GM19452 (cell line): ENCODE measurements around the gene ABHD12.

Source experiments
- ATAC-seq: cut with Tn5 transposase; IDR thresholded peaks from one replicate; pipeline ENCODE4 v1.9.1; 2021; ENCODE audit not compliant: unreplicated experiment

Gene ABHD12

GRCh38 chr20:25291432-25292133, 99.1 kb downstream of the ABHD12 start:
- no peak for ATAC-seq

DNA sequence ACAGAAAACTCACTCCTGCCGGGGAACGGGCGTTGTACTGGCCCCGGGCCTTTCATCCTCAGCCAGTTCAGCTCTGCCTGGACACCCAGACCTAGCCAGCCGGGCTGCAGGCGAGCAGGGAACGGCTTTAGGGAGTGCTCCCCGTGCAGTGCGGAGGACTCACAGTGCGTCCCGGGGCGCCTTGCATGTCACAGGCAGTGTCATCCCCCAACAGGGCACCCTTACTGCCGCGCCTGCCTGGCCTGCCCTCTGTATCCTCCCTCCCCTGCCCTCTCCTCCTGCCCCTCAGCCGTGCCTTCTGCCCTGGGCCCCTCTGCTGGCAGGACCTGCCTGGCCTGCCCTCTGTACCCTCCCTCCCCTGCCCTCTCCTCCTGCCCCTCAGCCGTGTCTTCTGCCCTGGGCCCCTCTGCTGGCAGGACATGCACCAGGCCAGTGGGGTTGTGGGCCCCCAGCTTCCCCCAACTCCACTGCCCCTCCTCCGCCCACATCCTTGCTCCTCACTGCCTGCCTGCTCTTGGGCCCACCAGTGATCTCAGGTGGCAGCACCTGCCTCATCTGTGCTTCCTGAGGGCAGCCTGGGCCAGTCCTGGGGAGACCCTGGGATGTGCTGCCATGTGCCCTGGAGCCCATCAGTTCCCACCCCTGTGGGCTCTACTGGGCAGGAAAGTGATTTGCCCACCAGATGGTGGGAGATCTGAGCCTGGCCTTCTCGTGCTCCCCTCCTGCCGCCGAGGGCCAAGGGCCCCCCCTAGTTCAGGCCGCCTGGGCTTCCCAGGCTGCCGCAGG, 99.8 kb downstream of the ABHD12 start:
- ATAC-seq = no peak

GRCh38 chr20:25289886-25290597, 100.6 kb downstream of the ABHD12 start:
- no peak for ATAC-seq

DNA sequence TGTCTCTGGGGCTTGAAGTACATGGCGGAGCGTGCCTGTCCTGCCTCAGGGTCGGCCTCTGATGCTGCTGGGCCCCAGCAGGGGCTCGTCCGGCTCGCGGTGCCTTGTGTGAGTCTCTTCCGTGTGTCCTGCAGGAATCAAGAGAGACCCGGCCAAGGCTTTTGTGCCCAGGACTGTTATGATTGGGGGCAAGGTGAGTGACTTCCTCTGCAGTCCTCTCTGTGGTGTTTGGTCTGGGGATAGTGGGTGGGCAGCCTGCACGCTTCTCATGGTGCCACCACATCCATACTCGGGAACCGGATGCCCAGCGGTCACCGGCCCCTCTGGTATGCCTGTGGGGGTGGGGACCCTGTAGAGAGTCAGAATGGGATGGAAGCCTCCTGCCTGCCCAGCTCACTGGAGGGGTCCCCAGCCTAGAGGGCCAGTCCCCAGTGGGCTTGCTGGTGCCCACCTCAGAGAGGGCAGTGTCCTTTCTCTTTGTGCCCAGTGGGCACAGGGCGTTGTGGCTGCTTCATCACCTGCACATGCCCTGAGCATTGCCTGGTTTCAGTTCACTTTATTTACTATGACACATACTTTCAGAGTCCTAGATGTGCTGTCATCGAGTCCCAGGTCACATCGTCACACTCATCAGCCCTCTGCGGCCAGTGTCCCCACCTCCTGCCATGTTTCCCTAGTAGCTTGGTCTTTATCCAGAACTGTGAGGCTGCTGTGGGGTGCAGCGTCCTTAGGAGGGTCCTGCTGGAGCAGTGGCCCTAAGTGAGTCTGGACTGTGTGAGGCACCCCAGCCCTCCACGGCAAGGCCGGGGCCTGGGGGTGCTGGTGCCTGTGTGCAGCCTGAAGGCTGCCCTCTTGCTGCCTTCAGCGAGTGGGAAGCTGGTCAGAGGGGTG, 102.1 kb downstream of the ABHD12 start:
- peak; percentile 95 for ATAC-seq

- ATAC-seq = no peak
Observed at GRCh38 chr20:25287631-25288290, 102.9 kb downstream of the ABHD12 start.

DNA sequence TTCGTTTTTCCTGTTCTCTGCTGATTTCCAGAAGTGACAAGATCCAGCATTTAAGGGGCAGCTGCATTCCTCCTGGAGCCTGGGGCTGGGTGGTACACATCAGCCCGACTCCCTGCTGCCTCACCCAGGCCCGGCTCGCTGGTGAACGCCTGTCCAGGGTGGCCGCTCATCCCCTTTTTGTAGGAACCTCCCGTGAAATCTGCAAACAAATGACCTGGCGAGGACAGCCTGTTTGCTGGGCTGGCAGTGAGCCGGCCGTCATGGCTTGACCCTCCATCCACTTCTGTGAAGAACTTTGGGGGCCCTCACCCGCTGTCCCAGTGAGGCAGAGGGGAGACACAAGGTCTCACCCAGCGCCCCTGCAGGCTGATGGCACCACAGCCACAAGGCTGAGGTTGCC, 103.7 kb downstream of the ABHD12 start:
- no peak for ATAC-seq

DNA sequence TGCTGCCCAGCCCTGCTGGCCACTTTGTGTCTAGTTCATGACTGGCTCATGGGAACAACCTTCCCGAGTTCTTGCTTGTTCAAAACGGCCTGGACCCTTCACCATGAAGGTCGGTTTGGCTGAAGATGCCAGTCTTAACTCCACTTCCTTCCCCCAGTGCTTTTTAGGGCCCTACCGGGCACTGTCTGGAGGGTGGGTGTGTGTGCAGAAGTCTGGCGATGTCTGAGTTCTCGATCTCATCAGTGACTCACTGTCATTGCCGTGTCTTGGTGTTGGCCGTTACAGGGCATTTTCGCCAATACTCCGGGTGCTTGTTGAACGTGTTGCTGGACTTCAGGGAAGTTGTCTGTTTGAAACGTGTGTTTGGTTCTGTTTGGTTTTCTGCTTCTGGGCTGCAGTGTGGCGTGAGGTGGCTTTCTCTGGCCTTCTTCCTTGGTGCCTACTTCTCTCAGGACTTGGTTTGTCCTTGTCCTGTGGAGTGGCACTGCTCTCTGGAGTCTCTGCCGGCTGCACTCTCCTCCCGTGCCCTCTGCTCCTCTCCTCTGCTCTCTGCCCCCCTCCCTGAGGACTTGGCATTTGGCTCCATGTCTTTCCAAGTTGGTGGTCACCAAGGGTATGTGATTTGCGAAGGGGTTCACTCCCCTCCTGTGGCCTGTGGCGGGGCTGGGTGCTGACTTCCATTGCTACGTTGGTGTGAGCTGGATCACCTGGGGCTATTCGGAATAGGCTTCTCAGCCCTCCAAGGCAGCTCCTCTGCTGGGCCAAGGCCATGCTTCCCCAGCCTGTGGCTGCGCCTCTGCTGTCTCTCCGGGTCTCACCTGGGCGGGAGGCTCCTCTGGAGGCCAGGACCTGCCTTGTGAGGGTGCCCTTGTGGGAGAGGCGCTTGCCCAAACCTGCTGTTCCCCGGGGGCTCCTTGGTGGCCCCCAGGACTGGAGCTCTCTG, 104.5 kb downstream of the ABHD12 start:
- ATAC-seq = no peak

DNA sequence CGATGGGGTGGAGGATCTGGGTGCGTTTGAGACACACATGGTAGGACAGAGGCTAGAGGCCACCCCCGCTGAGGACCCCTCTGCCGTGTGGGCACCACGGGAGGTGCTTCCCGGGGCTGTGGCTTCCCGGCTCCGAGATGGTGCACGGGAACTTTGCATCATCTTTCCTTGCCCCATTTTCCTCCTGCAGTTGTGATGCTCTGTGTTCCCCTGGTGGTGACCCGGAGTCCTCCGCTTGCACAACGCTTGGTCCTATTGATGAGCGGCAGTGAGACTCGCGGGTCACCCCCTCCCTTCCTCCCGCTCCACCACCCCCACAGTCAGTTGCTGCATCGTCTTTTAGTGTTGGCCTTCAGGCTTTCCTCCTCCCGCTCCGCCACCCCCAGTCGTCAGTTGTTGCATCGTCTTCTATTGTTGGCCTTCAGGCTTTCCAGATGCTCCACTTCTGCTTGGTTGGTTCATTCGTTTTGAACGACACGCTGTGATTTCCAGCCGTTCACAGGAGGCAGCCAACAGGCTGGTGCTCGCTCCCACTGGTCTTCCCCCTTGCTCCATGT, 105.5 kb downstream of the ABHD12 start:
- no peak for ATAC-seq

DNA sequence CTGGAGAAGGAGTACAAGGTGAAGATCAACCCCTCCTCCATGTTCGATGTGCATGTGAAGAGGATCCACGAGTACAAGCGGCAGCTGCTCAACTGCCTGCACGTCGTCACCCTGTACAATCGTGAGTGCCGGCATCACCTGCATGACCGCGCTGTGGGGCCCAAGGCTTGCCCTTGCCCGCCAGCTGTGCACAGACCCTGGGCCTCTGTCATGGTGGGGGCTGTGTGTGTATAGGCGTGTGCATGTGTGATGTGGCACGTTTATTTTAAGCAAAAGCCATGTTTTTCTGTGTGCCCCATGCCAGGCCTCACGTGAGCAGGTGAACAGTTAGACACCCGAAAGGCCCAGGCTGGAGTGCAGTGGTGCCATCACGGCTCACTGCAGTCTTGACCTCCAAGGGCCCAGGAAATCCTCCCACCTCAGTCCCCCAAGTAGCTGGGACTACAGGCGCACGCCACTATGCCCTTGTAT, 106.5 kb downstream of the ABHD12 start:
- no peak for ATAC-seq

DNA sequence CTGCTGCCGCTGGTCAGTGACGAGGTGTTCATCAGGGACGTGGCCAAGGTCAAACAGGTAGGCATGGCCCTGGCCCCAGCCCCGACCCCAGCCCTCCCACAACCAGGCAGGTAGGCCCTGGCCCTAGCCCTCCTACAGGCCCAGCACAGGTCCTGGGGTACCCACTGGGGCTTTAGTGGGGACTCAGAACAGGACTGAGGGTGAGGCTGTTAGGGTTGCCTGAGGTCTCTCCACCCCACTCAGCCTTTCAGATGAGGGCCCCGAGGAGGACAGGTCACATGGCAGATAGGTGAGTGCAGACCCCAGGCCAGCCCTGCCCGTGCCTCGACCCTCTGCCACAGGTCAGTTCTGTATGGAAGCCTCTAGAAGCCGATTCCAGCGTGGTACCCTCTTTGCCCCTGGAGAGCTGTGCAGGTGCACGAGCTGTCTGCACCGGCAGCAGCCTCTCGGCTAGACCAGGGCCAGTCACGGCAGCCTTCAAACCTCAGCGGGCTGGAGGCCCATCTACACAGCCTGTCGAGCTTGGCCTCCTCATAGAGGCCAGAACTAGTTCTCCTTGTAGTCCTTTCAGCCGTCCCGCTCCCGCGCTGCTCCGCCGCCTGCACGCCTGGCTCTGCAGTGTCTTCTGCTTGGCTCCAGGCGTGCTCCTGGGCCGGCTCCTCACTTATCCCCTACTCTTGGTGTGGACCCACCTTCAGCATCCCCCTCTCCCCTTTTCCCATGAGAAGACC, 107.2 kb downstream of the ABHD12 start:
- ATAC-seq = no peak

DNA sequence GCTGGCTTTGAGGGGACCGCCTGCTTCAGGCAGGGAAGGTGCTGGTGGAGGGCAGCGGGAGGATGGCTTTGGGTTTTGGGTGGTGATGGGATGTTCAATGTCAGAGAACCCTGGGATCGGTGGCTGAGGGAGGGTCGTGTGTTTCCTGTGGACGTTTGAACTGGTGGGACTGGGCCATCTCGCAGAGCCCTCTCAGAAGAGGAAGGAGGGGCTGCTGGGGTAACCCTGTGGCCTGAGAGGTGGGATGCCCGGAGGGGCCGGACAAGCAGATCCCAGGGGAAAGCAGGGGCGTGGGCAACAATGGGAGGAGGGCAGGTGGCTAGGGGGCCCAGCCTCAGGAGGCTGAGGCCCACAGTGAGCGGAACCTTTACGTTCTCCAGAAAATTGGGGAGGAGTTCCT, 107.8 kb downstream of the ABHD12 start:
- ATAC-seq = no peak

DNA sequence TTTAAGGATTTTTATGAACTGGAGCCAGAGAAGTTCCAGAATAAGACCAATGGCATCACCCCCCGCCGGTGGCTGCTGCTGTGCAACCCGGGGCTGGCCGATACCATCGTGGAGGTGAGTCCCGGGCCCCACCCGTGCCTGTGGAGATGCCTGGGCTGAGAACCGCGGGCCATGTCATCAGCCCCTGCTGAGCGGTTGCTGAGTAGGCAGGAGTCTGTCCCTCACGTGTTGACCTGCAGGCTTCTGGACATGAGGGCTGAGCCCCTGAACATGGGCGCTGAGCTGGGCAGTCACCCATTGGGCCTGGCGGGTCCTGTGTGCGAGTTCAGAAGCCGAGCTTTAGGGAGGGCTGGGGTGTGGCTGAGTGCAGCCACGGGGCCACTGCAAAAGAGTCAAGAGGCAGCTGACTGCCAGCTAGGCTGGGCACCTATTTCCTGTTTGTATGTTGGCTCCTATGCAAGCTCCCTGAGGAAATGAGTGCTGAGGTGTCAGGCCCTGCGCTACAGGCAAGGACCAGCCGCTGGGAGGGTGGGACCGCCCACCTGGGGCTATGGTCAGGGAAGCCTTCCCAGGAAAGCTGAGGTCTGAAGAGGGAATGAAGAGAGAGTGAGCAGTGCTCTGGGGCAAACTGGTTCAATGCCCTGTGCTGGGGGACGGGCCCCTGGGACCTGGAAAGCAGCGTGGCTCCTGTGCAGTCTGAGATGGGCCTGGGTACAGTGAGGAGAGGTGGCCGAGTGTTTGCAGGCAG, 108.4 kb downstream of the ABHD12 start:
- ATAC-seq = no peak

DNA sequence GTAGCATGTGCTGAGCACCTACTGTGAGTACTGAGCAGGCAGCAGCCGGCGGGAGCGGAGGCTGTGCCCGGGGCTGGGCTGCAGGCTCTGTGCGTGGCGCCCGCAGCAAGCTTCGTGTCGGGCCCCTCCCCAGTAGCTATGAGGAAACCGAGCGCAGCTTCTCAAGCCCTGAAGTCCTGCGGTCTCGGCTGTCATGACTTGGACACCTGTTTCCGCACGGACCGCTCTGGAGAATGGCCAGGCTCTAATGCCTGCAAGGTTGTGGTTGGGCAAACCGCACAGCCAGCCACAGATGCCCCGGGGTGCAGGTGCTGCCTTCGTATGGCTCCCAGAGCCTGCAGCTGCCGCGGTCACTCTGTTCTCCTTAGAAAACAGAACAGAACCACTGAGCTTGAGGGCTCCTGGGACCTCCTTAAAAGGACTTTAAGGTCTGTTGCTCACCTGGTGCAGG, 109.1 kb downstream of the ABHD12 start:
- ATAC-seq = peak; percentile 71

DNA sequence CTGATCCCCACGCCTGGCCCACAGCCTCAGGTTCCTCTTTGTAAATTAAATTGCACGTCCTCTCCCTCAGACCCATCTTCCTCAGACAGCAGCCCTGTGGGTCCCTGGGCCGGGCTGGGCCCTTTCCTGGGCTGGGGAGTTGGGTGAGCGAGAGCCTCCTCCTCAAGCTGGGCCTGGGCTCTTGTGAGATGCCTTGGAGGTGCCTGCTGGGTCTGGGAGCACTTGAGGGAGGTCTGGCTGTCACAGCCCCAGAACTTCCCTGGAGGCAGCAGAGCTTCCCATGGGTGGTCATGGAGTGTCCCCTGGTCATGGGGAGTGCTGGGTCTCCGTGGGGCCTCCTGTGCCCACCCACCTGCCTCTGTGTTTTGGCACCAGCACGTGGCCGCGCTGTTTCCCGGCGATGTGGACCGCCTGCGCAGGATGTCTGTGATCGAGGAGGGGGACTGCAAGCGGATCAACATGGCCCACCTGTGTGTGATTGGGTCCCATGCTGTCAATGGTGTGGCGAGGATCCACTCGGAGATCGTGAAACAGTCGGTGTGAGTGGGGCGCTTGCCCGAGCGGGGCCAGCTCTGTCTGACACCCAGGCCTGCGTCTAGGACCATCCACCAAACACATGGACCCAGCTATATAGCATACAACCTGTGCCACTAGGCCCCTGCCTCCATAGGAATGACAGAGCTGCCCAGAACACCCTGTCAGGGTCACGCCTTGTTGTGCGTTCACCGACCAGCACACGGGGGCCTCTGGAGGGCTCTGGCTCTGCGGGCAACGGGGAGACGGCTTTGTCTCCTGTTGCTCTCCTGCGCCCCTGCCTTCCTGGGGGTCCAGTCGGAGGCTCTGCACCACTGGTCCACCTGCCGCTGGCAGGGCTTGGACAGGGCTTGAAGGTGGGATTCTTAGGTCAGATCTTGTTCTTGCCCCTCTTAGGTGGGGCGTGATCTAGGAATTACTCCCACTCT, 109.8 kb downstream of the ABHD12 start:
- peak; percentile 7 for ATAC-seq

DNA sequence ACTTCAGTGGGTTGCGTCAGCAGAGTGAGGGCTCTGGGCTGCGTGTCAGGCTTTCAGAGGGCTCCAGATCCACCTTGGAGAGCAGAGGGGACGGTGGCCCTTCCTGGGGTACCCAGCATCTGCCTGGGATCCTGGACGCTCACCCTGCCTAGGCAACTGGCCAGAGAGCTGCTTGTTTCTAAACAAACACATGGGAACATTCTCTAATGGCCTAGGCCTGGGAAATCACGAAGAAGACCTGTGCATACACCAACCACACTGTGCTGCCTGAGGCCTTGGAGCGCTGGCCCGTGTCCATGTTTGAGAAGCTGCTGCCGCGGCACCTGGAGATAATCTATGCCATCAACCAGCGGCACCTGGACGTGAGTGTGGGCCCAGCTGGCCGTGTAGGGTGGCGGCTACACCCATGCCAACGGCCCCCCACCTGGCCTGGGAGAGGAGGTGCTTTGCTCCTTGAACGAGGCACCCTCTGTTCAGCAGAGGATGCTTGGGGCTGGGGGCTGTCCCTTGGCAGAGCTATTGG, 110.5 kb downstream of the ABHD12 start:
- no peak for ATAC-seq

- ATAC-seq = no peak
Observed at GRCh38 chr20:25279403-25279802, 111.2 kb downstream of the ABHD12 start.
